ENCODE data around the gene ITPK1.

ITPK1 gene

DNA sequence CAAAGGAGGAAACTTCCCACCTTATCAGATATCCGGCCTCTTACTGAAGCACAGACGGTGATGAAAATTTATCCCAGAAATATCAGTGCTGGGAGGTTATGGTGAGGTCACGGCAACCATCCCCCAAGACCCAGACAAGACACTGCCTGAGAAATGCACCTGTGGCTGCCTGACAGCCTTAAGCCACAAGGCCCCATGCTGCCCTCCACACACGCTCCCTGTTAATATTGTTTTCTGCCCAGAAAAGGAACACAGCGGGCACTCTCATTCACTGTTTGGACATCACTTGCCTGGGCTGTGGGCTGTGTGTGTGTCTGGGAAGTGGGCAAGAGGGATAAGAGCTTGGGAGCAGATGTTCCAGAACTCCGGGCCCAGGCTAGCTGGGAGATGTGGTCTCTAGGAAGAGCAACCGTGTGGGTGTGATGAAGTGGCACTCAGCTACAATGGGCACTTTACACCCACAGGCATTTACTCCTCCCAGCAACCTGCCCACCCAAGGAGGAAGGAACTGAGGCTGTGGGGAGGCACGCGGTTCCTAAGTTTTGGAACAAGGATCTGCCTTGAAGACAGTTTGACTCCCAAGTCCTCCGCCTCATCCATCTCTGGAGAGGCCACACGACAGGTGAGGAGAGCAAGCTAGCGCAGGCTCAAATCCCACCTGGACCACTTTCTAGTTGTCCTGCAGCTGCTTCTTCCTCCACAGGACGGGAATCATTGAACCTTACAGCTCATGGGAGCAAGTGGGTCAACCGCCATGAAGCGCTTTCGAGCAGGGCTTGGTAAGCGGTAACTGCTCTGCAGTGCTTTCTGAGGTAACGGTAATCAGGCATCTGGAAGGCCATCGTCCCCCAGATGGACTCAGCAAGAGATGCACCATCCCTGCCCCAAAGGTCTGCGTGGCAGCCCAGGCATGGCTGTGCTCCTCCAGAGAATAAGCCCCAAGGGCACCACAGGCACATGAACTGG, 101.4 kb downstream of the ITPK1 start:
- Mint-ChIP-seq H3K36me3 (peaks cover 1% of the 10 kb centered on the region), H3K4me1 (peaks cover 25% of the 10 kb centered on the region), H3K27me3 (no peaks in the 10 kb centered on the region), H3K9me3 (no peaks in the 10 kb centered on the region), H3K27ac (no peak overlapping the region), H3K4me3 (no peak overlapping the region)

DNA sequence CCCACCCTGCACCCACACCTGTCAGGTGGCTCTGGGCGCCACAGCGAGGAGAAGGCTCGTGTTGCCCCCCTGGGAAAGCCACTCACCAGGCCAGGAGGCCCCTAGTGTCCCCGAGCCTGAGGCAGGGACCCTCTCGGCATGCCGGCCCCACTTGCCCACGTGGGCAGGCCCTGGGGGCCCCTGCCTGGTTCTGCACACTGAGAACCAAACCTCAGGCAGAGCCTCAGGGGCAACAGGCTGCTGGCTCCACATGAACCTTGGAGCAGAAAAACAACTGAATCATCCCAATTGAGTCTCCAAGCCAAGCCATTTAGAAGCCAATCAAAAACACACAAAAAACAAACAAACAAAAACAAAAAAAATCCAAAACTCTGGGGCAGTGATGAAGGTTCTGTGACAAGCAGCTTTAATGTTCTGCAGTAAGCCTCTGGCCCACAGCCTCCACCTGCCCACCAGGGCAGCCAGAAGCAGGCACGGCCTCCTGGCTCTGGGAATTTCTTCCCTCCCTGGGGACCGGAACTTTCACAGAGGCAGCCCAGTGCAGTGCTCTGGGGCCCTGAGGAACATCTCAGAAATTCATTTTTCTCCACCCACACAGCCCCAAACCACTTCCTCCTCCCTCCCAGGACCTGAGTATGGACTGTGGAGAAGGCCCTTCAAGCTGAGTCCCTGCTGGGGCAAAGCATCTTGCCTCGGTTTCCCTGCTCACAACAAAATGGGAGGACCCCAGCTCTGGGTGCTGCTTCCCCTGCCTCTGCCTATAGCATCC, 102.6 kb downstream of the ITPK1 start:
- no peaks in the 10 kb centered on the region for H3K27me3 Mint-ChIP-seq
- peaks cover 25% of the 10 kb centered on the region for H3K4me1 Mint-ChIP-seq
- H3K27ac Mint-ChIP-seq: no peak overlapping the region
- H3K36me3 Mint-ChIP-seq: peaks cover 2% of the 10 kb centered on the region
- no peaks in the 10 kb centered on the region for H3K9me3 Mint-ChIP-seq
- H3K4me3 Mint-ChIP-seq: no peak overlapping the region

DNA sequence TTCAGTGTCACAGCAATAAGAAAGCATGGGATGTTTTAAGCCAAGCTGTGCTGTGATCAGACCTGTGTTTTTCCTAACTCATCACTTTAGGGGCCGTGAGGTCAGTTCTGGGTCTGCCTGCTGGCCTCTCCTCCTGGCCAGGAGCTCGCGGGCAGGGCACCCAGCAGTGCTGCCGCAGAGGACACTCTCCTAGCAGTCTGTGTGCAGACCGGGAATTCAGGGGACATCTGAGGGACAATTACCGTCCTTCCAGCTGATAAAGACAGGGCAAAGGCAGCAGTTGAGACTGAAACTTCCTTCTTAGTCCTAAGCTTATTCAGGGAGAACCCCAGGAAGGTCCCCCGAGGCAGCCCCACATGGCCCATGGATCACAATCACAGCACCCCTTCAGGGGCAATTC, 103.2 kb downstream of the ITPK1 start:
- H3K4me1 Mint-ChIP-seq: peaks cover 20% of the 10 kb centered on the region

GRCh38 chr14:93011650-93012325, 103.9 kb downstream of the ITPK1 start:
- Mint-ChIP-seq H3K27me3 (no peaks in the 10 kb centered on the region), H3K4me3 (no peak overlapping the region), H3K9me3 (no peaks in the 10 kb centered on the region), H3K4me1 (peaks cover 20% of the 10 kb centered on the region), H3K27ac (no peak overlapping the region), H3K36me3 (peaks cover 2% of the 10 kb centered on the region)

More for the DNA sequence above, 103.2 kb downstream of the ITPK1 start:
- no peak overlapping the region for H3K4me3 Mint-ChIP-seq
- peaks cover 2% of the 10 kb centered on the region for H3K36me3 Mint-ChIP-seq
- no peaks in the 10 kb centered on the region for H3K9me3 Mint-ChIP-seq
- no peak overlapping the region for H3K27ac Mint-ChIP-seq
- no peaks in the 10 kb centered on the region for H3K27me3 Mint-ChIP-seq

- Mint-ChIP-seq H3K27me3 (no peaks in the 10 kb centered on the region), H3K4me3 (no peak overlapping the region)
These were observed 104.6 kb downstream of the ITPK1 start for GRCh38 chr14:93011141-93011529.

DNA sequence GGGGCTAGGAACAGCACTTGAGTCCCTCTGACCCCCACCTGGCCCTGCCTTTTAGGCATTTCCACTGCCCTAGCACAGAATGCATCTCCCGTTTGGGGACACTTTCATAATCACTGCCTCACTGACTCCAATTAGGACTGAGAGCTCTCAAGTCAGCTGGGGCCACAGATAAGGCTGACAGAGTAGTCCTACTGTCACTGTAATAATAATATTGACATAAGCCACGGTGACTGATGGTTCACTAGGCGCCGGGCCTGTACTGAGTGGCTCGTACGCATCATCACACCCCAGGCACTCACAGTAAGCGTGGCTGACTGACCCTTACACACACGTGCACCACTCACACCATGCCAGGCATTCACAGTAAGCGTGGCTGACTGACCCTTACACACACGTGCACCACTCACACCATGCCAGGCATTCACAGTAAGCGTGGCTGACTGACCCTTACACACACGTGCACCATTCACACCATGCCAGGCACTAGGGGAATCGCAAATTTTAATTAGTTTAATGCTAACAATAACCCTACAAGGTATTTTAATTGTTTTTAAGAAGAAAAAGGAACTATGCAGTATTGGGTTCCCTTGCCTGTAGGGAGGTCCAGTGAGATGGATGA, 105.1 kb downstream of the ITPK1 start:
- H3K27me3 Mint-ChIP-seq: no peaks in the 10 kb centered on the region
- peaks cover 20% of the 10 kb centered on the region for H3K4me1 Mint-ChIP-seq
- peaks cover 1% of the 10 kb centered on the region for H3K36me3 Mint-ChIP-seq
- H3K4me3 Mint-ChIP-seq: no peak overlapping the region
- no peak overlapping the region for H3K27ac Mint-ChIP-seq
- H3K9me3 Mint-ChIP-seq: no peaks in the 10 kb centered on the region

More at GRCh38 chr14:93011141-93011529, 104.6 kb downstream of the ITPK1 start:
- peaks cover 2% of the 10 kb centered on the region for H3K36me3 Mint-ChIP-seq
- H3K9me3 Mint-ChIP-seq: no peaks in the 10 kb centered on the region
- no peak overlapping the region for H3K27ac Mint-ChIP-seq
- peaks cover 20% of the 10 kb centered on the region for H3K4me1 Mint-ChIP-seq

GRCh38 chr14:93010130-93010499, 105.6 kb downstream of the ITPK1 start:
- H3K9me3 Mint-ChIP-seq: no peaks in the 10 kb centered on the region
- H3K4me1 Mint-ChIP-seq: peaks cover 20% of the 10 kb centered on the region
- H3K36me3 Mint-ChIP-seq: peaks cover 1% of the 10 kb centered on the region
- no peaks in the 10 kb centered on the region for H3K27me3 Mint-ChIP-seq
- H3K4me3 Mint-ChIP-seq: no peak overlapping the region
- no peak overlapping the region for H3K27ac Mint-ChIP-seq

DNA sequence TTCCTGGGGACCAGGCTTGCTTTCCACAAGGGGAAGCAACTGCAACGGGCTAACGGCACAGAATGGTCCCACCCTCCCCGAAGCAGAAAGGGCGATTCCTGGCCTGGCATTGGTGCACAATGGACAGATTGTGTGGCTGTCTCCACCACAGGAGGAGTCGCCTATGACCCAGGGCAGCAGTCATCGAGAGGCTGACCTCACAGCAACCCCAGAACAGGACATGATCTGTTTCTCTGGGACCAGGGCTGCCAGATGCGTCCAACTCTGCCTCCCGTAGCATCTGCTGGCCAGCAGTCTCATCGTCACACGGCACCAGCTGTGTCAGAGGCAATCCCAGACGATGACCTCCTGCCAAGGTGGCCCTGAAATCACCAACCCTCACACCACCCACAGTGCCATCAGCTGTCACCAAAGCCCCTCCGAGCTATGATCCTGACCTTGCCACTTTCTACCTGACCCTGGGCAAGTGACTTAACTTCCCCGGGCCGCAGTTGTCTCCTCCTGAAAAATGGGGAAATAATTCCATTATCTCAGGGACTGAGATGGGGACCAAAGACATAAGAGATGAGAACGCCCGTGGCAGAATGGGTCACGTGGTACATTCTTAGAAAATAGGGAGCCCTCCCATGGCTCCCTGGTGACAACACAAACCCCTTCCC, 106.1 kb downstream of the ITPK1 start:
- Mint-ChIP-seq H3K27me3 (no peaks in the 10 kb centered on the region), H3K9me3 (no peaks in the 10 kb centered on the region), H3K36me3 (peaks cover 1% of the 10 kb centered on the region), H3K27ac (no peak overlapping the region), H3K4me3 (no peak overlapping the region), H3K4me1 (peaks cover 17% of the 10 kb centered on the region)

DNA sequence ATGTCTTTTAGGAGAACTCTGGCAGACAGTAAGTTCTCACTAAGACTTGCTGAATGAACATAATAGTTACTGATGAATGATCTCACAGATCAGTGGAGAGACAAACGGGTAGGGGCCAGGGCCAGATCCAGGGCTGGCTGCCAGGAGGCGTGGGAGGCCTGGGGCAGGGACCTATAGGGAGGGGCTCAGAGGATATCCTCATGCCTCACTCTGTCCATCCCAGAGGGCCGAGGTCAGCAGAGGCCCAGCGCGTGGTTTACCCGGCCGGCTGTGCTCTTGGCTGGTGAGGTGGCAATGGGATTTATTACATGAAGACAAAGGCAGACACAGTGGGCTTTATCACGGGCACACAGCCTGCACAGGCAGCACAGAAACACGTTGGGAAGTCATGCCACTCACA, 107.3 kb downstream of the ITPK1 start:
- H3K27ac Mint-ChIP-seq: no peak overlapping the region
- H3K36me3 Mint-ChIP-seq: peaks cover 1% of the 10 kb centered on the region
- peaks cover 15% of the 10 kb centered on the region for H3K4me1 Mint-ChIP-seq
- H3K9me3 Mint-ChIP-seq: no peaks in the 10 kb centered on the region
- H3K27me3 Mint-ChIP-seq: no peaks in the 10 kb centered on the region
- no peak overlapping the region for H3K4me3 Mint-ChIP-seq

DNA sequence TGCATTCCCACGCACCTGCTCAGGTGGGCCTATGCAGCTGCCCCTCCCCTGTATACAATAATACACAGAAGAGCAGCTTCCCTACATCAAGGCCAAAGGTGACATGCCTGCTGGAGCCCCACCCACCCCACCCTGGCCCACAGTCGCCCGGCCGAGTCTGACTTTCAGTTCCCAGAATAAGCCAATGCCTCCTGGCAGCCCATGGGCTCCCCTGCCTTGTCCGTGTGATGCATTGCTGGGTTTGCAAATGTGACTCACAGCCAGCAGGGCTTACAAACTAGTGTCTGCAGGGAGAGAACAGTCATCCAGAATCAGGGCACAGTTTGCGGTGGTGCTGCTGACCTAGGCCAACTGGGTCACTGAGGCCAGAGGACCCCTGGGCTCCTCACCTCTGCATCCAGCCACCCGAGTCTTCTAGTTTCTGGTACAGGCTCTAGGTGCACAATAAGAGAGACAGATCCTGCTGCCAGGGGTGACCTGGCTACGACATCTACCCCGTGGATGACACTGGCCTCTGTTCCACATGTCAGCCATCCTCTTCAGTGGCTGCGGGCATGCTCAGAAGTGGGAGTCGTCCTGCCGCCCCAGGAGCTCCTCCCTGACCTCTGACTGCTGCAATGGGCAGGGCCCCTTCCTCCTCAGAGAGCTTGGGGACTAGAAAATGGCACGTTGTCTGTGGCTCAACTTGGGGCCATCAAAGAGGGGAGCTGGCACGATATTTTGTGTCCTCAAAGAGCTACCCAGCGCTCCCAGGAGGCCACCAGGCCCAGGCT, 108.3 kb downstream of the ITPK1 start:
- H3K27ac Mint-ChIP-seq: no peak overlapping the region
- H3K4me1 Mint-ChIP-seq: peaks cover 12% of the 10 kb centered on the region
- no peak overlapping the region for H3K4me3 Mint-ChIP-seq
- H3K27me3 Mint-ChIP-seq: no peaks in the 10 kb centered on the region
- no peaks in the 10 kb centered on the region for H3K9me3 Mint-ChIP-seq
- peaks cover 1% of the 10 kb centered on the region for H3K36me3 Mint-ChIP-seq

DNA sequence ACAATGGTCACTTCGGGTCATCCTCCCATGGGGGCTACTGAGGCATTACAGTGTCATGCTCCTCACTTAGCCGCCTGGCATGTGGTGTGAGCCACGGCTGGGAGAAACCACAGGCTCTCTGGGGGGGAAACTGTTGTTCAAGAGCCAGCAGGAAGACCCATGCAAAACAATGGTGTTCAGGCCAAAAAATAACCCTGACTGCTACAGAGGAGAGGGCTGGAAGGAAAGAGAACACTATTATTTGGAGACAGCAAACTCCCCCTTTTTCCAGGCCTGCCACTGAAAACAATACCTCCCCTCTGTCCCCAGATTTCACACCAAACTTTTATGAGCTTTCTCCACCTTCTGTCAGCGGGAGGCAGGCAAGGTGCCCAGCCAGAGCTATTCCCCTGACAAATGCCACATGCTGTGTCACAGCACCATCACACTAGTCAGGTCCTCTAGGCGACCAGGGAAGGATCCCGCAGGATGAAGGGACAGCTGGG, 109.1 kb downstream of the ITPK1 start:
- H3K4me1 Mint-ChIP-seq: peaks cover 7% of the 10 kb centered on the region
- no peak overlapping the region for H3K27ac Mint-ChIP-seq
- H3K36me3 Mint-ChIP-seq: peaks cover 1% of the 10 kb centered on the region
- no peaks in the 10 kb centered on the region for H3K27me3 Mint-ChIP-seq
- no peaks in the 10 kb centered on the region for H3K9me3 Mint-ChIP-seq
- no peak overlapping the region for H3K4me3 Mint-ChIP-seq

DNA sequence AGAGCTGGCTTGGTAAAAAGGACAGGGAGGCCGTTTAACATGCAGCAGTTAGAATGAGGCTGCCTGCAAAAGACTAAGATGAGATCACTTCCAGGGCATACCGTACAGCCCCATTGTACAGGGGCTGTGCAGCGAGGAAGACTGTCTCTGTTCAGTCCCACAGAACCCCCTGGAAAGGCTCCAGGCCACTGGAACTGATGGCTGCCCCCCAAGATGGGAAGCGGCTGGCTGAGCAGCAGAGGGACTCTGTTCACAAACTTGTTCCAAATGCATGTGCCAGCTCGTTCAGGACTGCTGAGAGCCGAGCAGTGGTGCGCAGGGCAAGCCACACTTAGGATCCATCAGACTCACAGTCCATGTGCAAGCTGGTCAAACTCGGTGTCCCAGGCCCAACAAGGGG, 109.9 kb downstream of the ITPK1 start:
- peaks cover 1% of the 10 kb centered on the region for H3K36me3 Mint-ChIP-seq
- no peak overlapping the region for H3K27ac Mint-ChIP-seq
- no peaks in the 10 kb centered on the region for H3K27me3 Mint-ChIP-seq
- peaks cover 7% of the 10 kb centered on the region for H3K4me1 Mint-ChIP-seq
- no peaks in the 10 kb centered on the region for H3K9me3 Mint-ChIP-seq
- no peak overlapping the region for H3K4me3 Mint-ChIP-seq

DNA sequence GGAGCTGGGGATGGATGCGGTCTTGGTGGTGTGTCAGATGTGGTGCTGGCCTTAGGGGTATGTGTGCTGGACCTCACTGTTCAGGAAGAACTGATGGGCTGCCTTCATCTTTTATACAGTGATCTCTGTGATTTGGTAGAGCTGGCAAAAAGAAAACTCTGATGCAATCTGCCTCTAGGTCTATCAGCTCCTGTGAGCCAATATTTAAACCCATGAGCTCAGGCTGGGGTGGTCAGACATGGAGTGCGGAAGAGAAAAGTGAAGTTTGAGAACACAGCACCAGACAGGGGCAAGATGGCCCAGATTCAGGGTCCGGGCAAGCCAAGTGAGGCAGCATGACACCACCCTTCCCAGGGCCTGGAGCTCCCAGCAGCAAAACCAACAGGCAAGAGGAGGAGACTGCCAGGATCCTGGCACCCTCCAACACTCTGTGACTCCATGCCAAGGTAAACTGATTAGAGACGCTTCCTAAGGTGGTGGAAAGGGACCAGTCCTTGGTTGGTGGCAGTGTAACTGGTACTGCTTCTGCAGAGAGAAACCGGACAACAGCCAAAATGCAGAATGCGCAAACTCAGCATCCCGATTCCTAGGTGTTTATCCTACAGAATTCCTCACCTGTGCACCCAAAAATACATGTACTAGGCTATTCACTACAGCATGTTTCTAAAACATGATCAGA, 110.5 kb downstream of the ITPK1 start:
- Mint-ChIP-seq H3K4me1 (peaks cover 7% of the 10 kb centered on the region), H3K9me3 (no peaks in the 10 kb centered on the region), H3K27me3 (no peaks in the 10 kb centered on the region), H3K27ac (no peak overlapping the region), H3K36me3 (peaks cover 1% of the 10 kb centered on the region), H3K4me3 (no peak overlapping the region)

GRCh38 chr14:93004699-93005082, 111.0 kb downstream of the ITPK1 start:
- Mint-ChIP-seq H3K4me3 (no peak overlapping the region), H3K9me3 (no peaks in the 10 kb centered on the region), H3K36me3 (peaks cover 1% of the 10 kb centered on the region), H3K27me3 (no peaks in the 10 kb centered on the region), H3K27ac (no peak overlapping the region), H3K4me1 (peaks cover 7% of the 10 kb centered on the region)
